HG03354 (cell line): ENCODE measurements around the gene LYSET.
A peak's percentile ranks its signal among the peaks of the same experiment; 100 is the strongest.
"Not testable (repeated sequence)": the region's sequence is repeated elsewhere in the genome, so short reads cannot be mapped to it uniquely, and the experiment has no call there.

ENCODE experiments used
- ATAC-seq: cut with Tn5 transposase; IDR thresholded peaks from one replicate; pipeline ENCODE4 v1.9.1; 2021; ENCODE audit warnings: mild to moderate bottlenecking; ENCODE audit not compliant: unreplicated experiment, poor library complexity, severe bottlenecking

Gene LYSET

DNA sequence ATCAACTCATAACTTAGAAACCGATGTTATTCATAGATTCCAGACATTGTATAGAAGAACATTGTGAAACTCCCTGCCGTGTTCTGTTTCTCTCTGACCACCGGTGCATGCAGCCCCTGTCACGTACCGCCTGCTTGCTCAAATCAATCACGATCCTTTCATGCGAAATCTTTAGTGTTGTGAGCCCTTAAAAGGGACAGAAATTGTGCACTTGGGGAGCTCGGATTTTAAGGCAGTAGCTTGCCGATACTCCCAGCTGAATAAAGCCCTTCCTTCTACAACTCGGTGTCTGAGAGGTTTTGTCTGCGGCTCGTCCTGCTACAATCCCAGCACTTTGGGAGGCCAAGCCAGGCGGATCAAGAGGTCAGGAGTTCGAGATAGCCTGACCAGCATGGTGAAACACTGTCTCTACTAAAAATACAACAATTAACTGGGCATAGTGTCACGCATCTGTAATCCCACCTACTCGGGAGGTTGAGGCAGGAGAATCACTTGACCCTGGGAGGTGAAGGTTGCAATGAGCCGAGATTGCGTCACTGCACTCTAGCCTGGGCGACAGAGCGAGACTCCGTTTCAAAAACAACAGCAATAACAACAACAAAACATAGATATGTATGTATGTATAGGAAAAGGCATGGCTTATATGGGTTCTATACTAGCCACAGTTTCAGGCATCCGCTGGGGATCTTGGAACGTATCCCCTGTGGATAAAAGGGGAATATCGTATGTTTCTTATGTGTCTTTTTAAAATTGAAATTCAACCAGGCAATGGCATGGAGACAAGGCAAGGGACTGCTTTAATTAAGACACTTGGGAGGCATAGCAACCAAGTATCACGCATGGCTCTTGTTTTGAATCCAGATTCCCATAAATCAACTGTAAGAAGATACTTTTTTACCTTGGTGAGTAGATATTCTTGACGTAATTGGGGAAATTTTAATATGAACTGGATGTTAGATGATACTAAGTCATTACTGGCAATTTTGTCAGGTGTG is 19.5 kb upstream of the LYSET start:
- not testable (repeated sequence) for ATAC-seq

GRCh38 chr14:93168610-93169009 is 16.5 kb upstream of the LYSET start:
- not testable (repeated sequence) for ATAC-seq

- ATAC-seq, result not testable (repeated sequence)
Measured at GRCh38 chr14:93169619-93170018, 15.5 kb upstream of the LYSET start.

- ATAC-seq, result not testable (repeated sequence)
Measured at GRCh38 chr14:93170141-93170540, 15.0 kb upstream of the LYSET start.

- ATAC-seq, result no peak
Measured at GRCh38 chr14:93171376-93171775, 13.7 kb upstream of the LYSET start.

- ATAC-seq, result no peak
Measured at GRCh38 chr14:93173943-93174395, 11.1 kb upstream of the LYSET start.

- not testable (repeated sequence) for ATAC-seq
Measured at GRCh38 chr14:93174731-93175130, 10.4 kb upstream of the LYSET start.

DNA sequence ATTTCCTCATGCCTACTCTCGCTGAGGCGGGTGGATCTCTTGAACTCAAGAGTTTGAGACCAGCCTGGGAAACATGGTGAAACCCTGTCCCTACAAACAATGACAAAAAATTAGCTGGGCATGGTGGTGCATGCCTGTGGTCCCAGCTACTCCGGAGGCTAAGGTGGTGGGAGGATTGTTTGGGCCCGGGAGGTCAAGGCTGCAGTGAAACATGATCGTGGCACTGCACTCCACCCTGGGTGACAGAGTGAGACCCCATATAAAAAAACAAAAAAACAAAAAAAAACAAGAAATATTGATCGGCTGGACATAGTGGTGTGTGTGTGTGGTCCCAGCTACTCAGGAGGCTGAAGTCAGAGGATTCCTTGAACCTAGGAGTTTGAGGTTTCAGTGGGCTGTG is 9.6 kb upstream of the LYSET start:
- ATAC-seq, result no peak

DNA sequence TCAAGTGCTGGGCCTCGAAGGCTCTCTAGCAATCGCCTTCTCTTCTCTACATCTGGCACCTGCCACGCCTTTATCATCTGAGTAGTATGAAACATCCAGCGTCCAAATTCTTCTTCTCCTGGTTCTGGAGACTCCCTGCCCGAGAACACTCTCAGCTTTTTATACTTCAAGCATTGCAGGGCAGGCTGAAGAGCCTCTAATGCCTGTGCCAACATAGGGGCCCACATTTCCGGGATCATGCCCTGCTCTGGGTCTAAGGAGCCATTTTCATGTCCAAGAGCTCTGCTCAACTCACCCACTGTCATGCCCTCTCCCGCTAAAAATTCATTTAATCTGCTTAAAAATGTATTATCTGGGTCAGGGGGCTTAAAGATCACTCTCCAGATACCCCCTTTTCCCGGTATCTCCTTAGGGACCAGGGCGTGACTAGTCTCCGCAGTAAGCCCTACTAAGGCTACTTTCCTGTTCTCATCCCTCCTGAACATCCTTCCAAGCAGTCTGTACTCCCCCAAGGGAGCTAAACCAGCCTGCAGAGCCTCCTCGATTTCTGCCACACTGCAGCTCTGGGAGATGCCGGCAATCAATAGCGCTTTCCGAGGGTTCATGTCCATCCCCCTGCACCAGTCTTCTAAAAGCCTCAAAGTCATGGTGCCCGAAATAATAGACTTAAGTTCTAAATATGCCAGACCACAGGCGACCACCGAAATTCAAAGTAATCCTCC is 1.4 kb upstream of the LYSET start:
- ATAC-seq, result no peak

DNA sequence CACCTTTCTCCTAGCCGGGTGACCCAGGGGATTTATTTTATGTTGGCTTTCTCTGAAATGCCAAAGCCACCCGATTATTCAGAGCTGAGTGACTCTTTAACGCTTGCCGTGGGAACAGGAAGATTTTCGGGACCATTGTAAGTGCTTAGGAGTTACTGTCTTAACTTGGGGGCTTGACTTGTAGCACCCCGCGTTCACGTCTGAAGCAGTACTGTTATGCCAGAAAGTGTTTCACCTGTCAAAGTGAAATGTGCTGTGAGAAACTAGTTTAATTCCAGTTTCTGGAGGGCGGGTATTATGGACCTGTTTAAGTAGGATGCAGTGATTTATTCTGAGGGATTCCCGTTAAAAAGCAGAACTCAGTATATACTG is 218 bp downstream of the LYSET start:
- peak; percentile 5 for ATAC-seq

- ATAC-seq, result no peak
Measured at GRCh38 chr14:93186466-93186865, 1.3 kb downstream of the LYSET start.

- ATAC-seq, result no peak
Measured at GRCh38 chr14:93186956-93187355, 1.8 kb downstream of the LYSET start.

DNA sequence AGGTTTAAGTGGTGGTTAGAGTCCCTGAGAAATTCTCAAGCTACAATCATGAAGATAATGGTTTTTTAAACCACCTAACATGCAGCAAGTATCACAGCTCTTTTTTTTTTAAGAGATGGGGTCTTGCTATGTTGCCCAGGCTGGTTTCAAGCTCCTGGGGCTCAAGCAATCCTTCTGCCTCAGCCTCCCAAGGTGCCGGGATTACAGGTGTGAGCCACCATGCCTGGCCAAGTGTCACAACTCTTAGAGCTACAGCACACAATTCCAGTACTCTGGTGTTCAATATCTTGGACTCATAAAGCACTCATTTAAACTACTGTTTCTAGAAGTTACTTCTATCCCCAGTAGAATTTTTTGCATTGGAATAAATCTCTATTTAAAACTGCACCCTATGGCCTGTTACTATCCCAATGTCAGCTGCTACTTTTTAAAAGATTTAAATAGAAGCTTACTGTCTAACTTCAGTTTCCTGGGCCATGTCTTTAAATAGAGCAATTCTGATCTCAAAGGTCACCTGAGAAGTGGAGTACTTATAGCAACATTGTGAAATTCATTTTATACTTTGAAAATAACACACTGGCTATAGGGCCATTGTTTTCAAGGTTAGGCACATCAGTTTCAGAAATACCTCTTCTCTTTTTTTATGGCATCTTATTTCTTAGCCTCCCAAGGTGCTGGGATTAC is 10.3 kb downstream of the LYSET start:
- ATAC-seq, result no peak

DNA sequence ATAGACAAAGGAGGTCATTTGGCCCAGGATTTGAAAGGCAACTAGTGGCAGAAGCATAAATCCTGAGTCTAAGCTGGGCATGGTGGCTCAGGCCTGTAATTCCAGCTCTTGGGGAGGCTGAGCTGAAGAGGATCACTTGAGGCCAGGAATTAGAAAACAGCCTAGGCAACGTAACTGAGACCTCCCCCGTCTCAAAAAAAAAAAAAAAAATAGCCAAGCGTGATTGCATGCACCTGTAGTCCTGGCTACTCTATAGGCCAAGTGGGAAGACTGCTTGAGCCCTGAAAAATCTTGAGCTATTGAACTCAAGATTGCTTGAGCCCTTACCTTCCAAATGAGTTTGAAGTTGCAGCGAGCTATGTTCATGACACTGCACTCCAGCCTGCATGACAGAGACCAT is 13.9 kb downstream of the LYSET start:
- no peak for ATAC-seq

- ATAC-seq, result no peak
Measured at GRCh38 chr14:93200553-93200952, 15.4 kb downstream of the LYSET start.

DNA sequence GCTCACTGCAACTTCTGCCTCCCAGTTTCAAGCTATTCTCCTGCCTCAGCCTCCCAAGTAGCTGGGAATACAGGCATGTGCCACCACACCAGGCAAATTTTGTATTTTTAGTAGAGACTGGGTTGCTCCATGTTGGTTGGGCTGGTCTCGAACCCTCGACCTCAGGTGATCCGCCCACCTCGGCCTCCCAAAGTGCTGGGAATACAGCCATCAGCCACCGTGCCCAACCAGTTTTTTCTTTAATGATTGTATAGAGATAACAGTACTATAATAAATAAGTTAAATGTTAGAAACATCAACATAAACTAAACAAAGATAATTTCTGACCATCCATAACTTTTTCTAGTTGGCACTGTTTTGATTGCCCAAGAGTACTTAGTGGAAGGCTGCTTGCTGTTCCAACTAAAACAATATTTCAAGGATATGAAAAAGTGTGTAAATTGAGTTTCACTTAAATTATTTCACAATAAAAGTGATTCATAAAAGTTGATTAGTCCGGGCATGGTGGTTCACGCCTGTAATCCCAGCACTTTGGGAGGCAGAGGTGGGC is 16.1 kb downstream of the LYSET start:
- no peak for ATAC-seq

DNA sequence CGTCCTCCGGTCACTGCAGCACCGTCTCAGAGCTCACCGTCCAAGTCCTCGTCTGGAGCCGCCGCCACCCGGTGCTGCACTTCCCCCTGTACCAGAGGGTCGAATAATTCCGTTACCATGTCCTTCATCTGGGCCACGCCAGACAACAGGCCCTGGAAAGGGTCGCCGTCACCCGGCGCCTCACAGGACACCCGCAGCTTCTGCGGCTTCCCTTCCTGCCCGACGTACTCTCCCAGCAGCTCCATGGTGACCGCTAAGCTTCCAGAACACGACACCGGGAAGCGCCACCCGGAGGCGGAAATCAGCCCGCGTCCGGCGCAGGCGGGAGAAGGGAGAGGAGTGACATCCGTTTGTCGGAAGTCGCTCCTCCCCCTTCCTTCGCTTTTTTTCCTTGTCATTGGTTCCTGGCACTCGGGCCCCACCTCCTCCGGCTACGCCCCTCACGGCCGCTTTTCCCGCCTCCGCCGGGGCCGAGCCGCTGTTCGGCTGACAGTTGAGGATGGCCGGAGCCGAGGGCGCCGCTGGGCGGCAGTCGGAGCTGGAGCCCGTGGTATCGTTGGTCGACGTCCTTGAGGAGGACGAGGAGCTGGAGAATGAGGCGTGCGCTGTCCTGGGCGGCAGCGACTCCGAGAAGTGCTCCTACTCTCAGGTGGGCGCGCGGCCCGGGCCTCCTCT is 21.8 kb downstream of the LYSET start, which contains the start of the genes GON7 and UBR7:
TSS of gene GON7 (minus strand) at position 273 of the 675 bp plus-strand sequence. CDS start at position 245, 28 bp downstream.
TSS of gene UBR7 (plus strand) at position 464 of the 675 bp plus-strand sequence. CDS start at position 500, 36 bp downstream.
- peak; percentile 89 for ATAC-seq

GRCh38 chr14:93207468-93208308 is 22.6 kb downstream of the LYSET start:
- ATAC-seq, result peak; percentile 47
